SW480 (cell line): ENCODE data around the gene SURF4.

Source experiments
- DNase-seq: peaks from one replicate; pipeline ENCODE4 v3.0.0-alpha.2; 2016; ENCODE audit warnings: low spot score

SURF4 gene

GRCh38 chr9:133372144-133372543, 3.7 kb downstream of the SURF4 start:
- no peak for DNase-seq

- no peak for DNase-seq
Observed at GRCh38 chr9:133371261-133371711, 4.6 kb downstream of the SURF4 start.

- DNase-seq = no peak
Observed at GRCh38 chr9:133370685-133371084, 5.2 kb downstream of the SURF4 start.

- DNase-seq = no peak
Observed at GRCh38 chr9:133369933-133370332, 5.9 kb downstream of the SURF4 start.

- DNase-seq = no peak
Observed at GRCh38 chr9:133369422-133369821, 6.4 kb downstream of the SURF4 start.

GRCh38 chr9:133368249-133368881, 7.5 kb downstream of the SURF4 start:
- DNase-seq = no peak

GRCh38 chr9:133367778-133368177, 8.1 kb downstream of the SURF4 start:
- no peak for DNase-seq

- no peak for DNase-seq
Observed at GRCh38 chr9:133367221-133367620, 8.6 kb downstream of the SURF4 start.

GRCh38 chr9:133366435-133366834, 9.4 kb downstream of the SURF4 start:
- no peak for DNase-seq

GRCh38 chr9:133362359-133363044, 13.4 kb downstream of the SURF4 start:
- no peak for DNase-seq

- DNase-seq = no peak
Observed at GRCh38 chr9:133361507-133362092, 14.3 kb downstream of the SURF4 start.

- DNase-seq = no peak
Observed at GRCh38 chr9:133360400-133361393, 15.2 kb downstream of the SURF4 start.

GRCh38 chr9:133359399-133360175, 16.3 kb downstream of the SURF4 start:
- no peak for DNase-seq

- no peak for DNase-seq
Observed at GRCh38 chr9:133357656-133358055, 18.2 kb downstream of the SURF4 start.

GRCh38 chr9:133356391-133357091, 19.3 kb downstream of the SURF4 start, which contains the start of the genes SURF1 and SURF2:
Gene SURF1 (minus strand): TSS chr9:133356487. CDS start chr9:133356453, 34 bp downstream.
Gene SURF2 (plus strand): TSS chr9:133356550. CDS start chr9:133356593, 43 bp downstream.
- peak; percentile 80 for DNase-seq

- DNase-seq = no peak
Observed at GRCh38 chr9:133355881-133356357, 19.9 kb downstream of the SURF4 start.

- no peak for DNase-seq
Observed at GRCh38 chr9:133354766-133355165, 21.1 kb downstream of the SURF4 start.

GRCh38 chr9:133353548-133353947, 22.3 kb downstream of the SURF4 start:
- DNase-seq = no peak

GRCh38 chr9:133352635-133353340, 23.1 kb downstream of the SURF4 start:
- DNase-seq = no peak
